OCI-LY7 (cell line): Measurements from ENCODE around the gene RPL28.

Experiments used
- EZH2phosphoT487 ChIP-seq: fragments of 200-600 bp; sonication (generic); IDR thresholded peaks from 2 replicates; pipeline ENCODE4 v1.6.1; 2018; ENCODE audit warnings: low read depth, borderline replicate concordance, mild to moderate bottlenecking, mixed run types, antibody characterized with exemption, low read length, moderate library complexity, mixed read lengths
- TF ChIP-seq, protein P1 (sequence below): fragments of 200-600 bp; sonication (generic); conservative IDR thresholded peaks from 2 replicates; pipeline ENCODE4 v1.5.1; 2014; ENCODE audit warnings: mild to moderate bottlenecking, antibody characterized with exemption, low read length, moderate library complexity, mixed read lengths

DNA sequence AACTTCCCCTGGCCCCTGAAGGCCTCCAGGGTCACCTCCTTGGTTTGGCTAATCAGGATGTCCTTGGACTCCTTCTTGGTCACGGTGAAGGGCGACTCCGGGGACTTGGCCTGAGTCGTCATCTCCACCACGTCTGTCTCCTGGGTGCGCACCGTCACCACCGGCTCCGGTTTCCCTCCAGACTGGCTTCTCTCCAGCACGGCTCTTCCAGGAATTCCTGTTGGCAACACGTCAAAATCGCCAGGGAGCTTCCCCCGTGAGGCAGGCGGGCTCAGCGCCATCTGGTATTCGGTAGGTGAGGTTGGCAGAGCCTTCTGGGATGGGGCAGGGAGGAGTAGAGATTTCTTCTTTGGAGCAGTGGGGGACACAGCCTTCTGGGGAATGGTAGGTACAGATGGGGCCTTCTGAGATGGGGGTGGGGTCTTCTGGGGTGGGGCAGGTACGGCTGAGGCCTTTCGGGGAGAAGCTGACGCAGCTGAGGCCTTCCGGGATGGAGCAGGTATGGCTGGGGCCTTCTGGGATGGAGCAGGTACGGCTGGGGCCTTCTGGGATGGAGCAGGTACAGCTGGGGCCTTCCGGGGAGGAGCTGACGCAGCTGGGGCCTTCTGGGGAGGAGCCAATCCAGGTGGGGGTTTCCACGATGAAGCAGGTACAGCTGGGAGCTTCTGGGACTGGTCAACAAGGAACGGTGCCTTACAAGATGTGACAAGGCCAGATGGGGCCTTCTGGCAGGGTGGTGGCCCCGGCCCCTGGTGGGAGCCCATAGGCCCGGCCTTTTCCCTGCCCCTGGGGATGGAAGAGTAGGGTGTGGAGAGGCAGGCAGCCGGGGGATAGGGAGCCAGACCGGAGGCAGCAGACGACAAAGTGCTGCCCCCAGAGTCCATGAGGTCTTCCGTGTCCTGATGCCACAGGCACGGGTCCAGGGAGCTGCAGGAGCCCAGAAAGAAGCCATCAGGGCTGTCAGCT lies 26.5 kb upstream of the RPL28 start:
- no peak for TF ChIP-seq EZH2phosphoT487
- TF ChIP-seq, protein P1, sequence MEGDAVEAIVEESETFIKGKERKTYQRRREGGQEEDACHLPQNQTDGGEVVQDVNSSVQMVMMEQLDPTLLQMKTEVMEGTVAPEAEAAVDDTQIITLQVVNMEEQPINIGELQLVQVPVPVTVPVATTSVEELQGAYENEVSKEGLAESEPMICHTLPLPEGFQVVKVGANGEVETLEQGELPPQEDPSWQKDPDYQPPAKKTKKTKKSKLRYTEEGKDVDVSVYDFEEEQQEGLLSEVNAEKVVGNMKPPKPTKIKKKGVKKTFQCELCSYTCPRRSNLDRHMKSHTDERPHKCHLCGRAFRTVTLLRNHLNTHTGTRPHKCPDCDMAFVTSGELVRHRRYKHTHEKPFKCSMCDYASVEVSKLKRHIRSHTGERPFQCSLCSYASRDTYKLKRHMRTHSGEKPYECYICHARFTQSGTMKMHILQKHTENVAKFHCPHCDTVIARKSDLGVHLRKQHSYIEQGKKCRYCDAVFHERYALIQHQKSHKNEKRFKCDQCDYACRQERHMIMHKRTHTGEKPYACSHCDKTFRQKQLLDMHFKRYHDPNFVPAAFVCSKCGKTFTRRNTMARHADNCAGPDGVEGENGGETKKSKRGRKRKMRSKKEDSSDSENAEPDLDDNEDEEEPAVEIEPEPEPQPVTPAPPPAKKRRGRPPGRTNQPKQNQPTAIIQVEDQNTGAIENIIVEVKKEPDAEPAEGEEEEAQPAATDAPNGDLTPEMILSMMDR: no peak
